Kidney tubule cell (primary cell): ENCODE data around the gene FAM124B.

Experiments
- DNase-seq: peaks from one replicate; pipeline ENCODE4 v3.0.0-alpha.2; 2018; ENCODE audit warnings: low spot score

Gene FAM124B

DNA sequence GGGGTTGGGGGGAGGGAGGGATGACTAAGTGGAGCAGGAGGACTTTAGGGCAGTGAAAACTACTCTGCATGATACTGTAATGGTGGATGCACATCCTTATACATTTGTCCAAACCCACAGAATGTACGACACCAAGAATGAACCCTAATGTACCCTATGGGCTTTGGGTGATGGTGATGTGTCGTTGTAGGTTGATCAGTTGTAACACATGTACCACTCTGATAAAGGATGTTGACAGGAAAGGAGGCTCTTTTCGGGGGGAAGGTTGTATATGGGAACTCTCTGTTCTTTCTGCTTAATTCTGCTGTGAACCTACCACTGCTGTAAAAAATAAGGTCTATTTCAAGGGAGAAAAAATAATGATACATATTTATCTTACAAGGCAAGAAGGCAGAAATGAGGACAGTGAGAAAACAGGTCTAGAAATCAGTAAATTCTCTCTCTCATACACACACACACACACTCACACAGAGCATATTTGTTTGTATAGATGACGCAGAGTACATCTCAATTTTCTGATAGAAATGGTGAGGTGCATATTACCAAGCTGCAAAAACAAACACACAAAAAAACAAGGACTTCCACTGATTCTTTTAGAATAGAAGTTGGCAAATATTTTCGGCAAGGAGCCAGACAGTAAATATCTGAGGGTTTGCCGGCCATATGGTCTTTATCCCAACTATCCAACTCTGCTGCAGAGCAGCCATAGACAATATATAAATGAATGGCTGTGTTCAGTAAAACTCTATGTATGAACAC, 20.2 kb downstream of the FAM124B start:
- no peak for DNase-seq

GRCh38 chr2:224379986-224380385, 21.9 kb downstream of the FAM124B start:
- DNase-seq = no peak

GRCh38 chr2:224379172-224379571, 22.7 kb downstream of the FAM124B start:
- DNase-seq = no peak

- DNase-seq = no peak
Measured at GRCh38 chr2:224378701-224379097, 23.2 kb downstream of the FAM124B start.

DNA sequence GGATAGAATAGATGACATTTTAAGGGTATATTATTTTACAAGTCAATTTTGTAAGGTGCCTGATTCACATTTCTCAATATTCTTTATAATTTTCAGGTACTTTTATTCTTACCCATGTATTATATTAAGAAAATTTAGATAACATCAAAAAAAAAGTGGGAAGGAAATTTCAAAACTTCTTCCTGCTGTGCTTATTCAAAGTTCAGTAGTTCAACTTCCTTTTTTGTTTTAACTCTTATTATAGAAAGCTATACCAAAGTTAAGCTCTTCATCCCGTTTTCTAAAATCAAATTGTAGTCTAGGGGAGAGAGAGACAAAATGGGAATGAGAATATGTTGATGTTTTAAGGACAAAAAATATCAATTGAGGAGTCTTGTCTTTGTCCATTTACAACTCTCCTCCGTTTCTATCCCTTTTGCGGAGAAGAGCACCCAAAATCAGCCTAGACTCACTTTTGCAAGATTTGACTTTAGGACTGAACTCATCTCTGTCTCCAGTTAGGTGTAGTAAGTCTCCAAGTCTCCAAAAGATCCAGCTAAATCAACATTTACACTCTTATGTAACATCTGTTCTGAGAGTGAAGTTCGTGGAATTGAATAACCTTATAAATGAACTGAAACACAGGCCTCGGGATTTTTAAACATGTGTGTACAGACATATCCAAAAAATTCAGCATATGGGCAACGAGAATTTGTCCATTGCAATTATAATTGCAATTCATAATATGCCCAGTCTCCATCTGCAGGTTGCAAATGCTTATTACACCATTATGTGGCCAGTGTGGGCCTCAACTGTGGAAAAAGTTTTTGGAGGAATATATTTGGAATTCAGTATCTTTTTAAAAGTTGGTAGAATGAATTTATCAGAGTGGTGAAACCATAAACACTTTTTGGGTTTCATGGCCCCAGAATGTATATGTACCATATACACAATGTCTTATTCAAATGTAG, 23.9 kb downstream of the FAM124B start:
- DNase-seq = no peak

GRCh38 chr2:224372641-224373040, 29.3 kb downstream of the FAM124B start:
- no peak for DNase-seq

- DNase-seq = peak; percentile 49
Measured at GRCh38 chr2:224369028-224369632, 32.8 kb downstream of the FAM124B start.

DNA sequence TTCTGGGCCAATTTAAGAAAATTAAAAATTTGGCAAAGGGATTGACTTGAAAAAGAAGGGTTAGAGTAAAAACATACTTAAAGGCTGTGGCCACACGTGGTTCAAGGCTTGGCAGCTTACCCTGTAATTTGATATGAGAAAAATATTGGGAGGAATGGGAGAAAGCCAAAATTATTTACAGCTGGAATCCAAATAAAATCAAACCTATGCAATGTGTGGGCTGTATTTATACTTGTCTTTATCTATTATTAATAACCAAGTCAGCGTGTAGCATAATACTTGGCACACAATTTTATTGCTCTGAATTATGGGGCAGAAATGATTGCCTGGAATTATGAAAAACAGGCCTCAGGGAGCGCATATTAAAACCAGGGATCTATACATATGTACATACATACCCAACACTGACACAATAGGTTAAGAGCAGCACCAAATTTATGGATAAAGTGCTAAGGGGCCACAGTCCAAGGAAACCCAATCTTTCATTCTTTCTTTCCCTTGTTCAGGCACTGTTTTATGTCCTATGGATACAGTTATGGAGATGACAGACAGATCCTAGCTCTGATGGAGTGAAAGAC, 35.6 kb downstream of the FAM124B start:
- DNase-seq = no peak

GRCh38 chr2:224365331-224365730, 36.6 kb downstream of the FAM124B start:
- DNase-seq = no peak

- no peak for DNase-seq
Measured at GRCh38 chr2:224363281-224363680, 38.6 kb downstream of the FAM124B start.

- DNase-seq = no peak
Measured at GRCh38 chr2:224362094-224362493, 39.8 kb downstream of the FAM124B start.

DNA sequence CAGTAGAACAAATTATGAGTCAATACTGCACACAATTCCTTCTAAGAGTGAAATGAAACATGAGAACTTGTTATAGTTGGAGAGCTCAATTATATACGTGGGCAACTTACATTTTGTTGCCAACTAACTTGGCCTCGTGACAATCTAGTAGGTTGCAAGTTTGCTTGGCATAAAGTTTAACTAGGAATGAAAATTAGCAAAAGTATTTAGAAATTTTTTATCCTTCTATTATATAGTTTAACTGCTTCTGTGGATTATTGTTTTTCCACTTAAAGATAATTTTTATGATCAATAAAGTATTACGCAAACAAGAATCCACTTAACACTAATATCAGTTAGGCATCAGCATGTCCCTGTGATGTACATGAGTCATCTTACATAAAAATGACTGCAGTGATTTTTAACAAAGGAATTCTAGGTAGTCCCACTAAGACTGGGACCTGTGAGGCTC, 41.1 kb downstream of the FAM124B start:
- peak; percentile 61 for DNase-seq

DNA sequence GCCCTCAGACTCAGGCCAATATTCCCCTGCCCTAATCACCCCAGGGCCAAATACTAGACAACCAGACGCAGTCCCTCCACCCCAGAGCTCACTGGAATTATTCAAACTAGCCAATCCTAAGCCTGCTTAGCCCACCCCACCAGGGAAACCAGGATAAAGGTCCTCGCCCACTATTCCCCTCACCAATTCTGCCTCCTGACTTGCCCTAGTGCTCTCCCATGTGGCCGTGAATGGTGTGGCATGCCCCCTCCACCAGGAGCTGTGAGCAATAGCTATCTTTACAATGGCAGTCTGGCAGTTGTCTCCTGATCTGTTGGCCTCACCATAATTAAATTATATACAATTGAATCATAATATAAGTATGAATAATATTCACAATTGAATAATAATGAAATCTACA, 42.3 kb downstream of the FAM124B start:
- no peak for DNase-seq

GRCh38 chr2:224357098-224357901, 44.6 kb downstream of the FAM124B start:
- DNase-seq = peak; percentile 67

DNA sequence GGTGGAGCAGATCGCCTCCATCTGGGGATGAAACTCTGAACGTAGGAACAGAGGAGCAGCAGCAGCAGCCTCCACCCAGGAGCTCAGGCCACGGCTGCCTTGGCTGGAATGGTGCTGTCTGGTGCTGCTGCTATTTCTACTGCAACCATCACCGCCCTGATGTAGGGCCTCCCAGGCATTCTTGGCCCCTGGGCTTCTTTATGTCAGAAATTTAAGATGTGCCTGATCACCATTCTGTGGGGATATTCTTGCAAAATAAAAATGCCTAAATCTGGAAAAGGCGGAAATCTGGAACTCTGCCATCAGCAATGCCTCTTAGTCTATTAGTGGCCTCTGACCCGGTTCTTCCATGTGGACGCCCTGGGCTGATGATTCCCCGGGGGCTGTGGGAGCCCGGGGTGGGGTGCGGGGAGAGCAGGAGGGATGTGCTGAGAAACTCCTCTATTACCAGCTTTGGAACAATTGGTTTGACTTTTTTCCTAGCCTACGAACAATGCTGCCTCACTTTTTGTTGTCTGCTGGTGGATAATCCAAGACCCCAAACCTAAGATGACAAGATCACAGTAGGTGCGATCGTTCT, 47.2 kb downstream of the FAM124B start:
- DNase-seq = no peak

DNA sequence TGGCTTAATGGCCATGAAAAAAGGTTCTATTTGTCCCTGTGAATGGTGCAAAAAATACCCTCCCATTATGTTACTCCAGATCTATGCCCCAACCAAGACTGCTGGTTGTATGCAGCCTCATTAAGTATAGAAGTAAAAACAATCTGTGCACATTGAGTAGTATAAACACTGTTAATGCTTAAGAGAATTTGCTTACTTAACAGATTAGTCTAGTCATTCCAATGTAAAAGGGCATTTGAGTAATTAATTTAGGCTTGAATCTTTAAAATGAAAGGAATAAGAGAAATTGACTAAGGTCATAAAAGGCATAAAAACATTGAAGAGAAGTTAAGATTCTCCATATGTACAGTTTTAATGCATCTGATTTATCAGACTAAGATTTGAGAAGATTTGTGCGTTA, 51.2 kb downstream of the FAM124B start:
- no peak for DNase-seq

- no peak for DNase-seq
Measured at GRCh38 chr2:224349396-224349795, 52.5 kb downstream of the FAM124B start.

DNA sequence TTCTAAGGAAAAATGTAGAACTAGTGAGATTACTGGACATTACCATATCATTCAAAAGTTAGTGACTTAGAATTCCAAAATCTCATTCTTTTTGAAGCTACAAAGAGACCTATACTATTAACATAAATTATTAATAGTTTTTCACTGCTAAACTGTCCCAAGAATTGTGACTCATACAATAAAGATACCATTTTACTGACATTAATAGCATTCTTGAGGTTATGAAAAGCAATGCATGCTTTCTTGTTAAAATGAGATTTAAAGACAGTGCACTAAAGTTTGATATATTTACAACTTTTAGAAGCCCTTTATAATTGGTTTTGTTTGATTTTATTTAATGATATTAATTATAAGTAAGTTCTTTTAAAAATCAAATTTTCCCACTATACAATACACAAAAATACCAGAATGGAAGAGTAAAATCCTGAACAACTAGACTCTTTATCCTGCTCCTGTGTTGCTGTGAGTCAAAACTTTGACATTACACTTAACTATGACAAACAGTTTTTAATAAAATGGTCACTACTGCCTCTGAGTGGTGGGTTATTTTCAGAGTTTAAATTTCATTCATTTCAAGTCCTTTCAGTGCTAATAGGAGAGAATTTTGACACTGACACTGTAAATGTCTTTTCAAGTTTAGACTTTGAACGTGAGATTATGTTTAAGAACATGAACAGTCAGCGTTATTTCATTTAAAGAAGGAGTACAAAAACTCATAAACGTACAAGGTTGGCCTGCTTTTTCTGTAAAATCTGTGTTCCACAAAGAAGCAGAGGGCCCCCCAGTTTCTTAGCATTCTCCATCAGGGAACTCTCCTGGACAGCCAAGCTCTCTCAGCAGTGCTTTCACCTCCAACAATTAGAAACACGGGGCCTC, 54.5 kb downstream of the FAM124B start:
- peak; percentile 8 for DNase-seq

- no peak for DNase-seq
Measured at GRCh38 chr2:224345492-224345891, 56.4 kb downstream of the FAM124B start.

DNA sequence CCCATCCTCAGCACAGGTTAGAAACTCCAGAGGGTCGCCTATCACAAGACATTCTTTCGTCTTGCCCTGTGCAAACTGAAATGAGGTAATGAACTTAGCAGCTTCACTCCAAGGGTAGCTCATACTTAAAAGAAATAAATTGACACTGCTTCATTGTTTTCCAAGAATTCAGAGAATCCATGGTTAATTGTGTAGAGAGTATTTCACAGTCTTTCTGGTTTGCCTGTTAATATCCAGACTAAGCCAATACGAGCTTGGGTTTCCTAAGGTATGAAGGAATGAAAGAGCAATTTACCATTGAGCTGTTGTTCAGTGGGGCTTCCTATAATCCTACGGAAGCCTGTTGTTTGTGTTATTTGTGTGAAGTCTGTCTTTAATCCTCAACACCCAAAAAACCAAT, 58.7 kb downstream of the FAM124B start:
- DNase-seq = peak; percentile 2
